A549 treated with DMSO at 1 μM for 4 hours (cell line): ENCODE data around the gene UHMK1. TPM values are rescaled to one million over a fixed set of nuclear protein-coding genes. Genes with fewer than 3 reads are reported as not detected.

Source experiments
- total RNA-seq: library from RNA; stranded (reverse); fragments of 200-300 nt; extraction: Qiagen RNA extraction; gene quantifications from 5 replicates; pipeline ENCODE4 v1.2.3, GENCODE V29; 2022; ENCODE audit warnings: low read depth

Gene UHMK1
- 18.3 to 29.5 TPM (median 24.7 TPM) in 5 replicates for total RNA-seq

GRCh38 chr1:162497723-162498495, at the start of gene UHMK1:
TSS of gene UHMK1 (plus strand) at chr1:162497818. CDS start at chr1:162498001, 183 bp downstream.

GRCh38 chr1:162561616-162562469, 64.2 kb downstream of the UHMK1 start, which contains the start of gene UAP1:
TSS of gene UAP1 (plus strand) at chr1:162561722. CDS start at chr1:162566069, 4,347 bp downstream.

Other genes with a start within 250 kb of the UHMK1 start
- not detected in 5 replicates for gene SPATA46, start 121.0 kb upstream of the UHMK1 start, total RNA-seq
- gene C1orf226, start 116.1 kb upstream of the UHMK1 start, total RNA-seq, result 0.73 to 1.1 TPM (median 0.78 TPM) in 5 replicates
- 0.03 to 0.15 TPM (median 0.11 TPM) in 5 replicates for gene SH2D1B, start 85.7 kb upstream of the UHMK1 start, total RNA-seq
- 26.4 to 34.5 TPM (median 31.6 TPM) in 5 replicates for gene UAP1, start 63.9 kb downstream of the UHMK1 start, total RNA-seq
- 0.19 to 0.49 TPM (median 0.34 TPM) in 5 replicates for gene DDR2, start 134.6 kb downstream of the UHMK1 start, total RNA-seq